Motor neuron (in vitro differentiated cells): ENCODE results near the gene TFDP2. TPM values are rescaled to one million over a fixed set of nuclear protein-coding genes. Genes with fewer than 3 reads are reported as not detected.
A peak's percentile ranks its signal among the peaks of the same experiment; 100 is the strongest.
"Not testable (repeated sequence)": the region's sequence is repeated elsewhere in the genome, so short reads cannot be mapped to it uniquely, and the experiment has no call there.

Experiments
- ATAC-seq, 8 experiments: fragments of 200-7000 bp; cut with Tn5 transposase; replicated peaks in 6 of 8; 2 replicates each; pipeline ENCODE4 v1.8.0; 2021; ENCODE audit warnings: mild to moderate bottlenecking in 8 of 8, moderate library complexity in 8 of 8
- H3K27ac ChIP-seq, 2 donors: fragments of 250-450 bp; sonication (Bioruptor Pico); 2 replicates each; pipeline ENCODE4 v1.9.0; 2021; ENCODE audit warnings: antibody characterized with exemption in 2 of 2, mild to moderate bottlenecking in 2 of 2, moderate library complexity in 1 of 2
- H3K4me1 ChIP-seq, 2 donors: fragments of 250-450 bp; sonication (Bioruptor Pico); replicated peaks in 1 of 2; 2 replicates each; pipeline ENCODE4 v1.6.1; 2021; ENCODE audit warnings: antibody characterized with exemption in 2 of 2, mild to moderate bottlenecking in 2 of 2, moderate library complexity in 1 of 2
- H3K4me3 ChIP-seq, 5 donors: fragments of 250-450 bp; sonication (Bioruptor Pico); 2 replicates each; pipeline ENCODE4 v1.9.0; 2021; ENCODE audit warnings: antibody characterized with exemption in 5 of 5, mild to moderate bottlenecking in 5 of 5, moderate library complexity in 4 of 5
- WGBS, 10 experiments: fragments of 450-650 bp; shearing (Covaris generic); methylation state at CpG; one replicate each; pipeline ENCODE4 v1.0.0; 2022; 5-methylcytosine and 5-hydroxymethylcytosine counted together
- in situ Hi-C, 9 experiments: fragments of 400-800 bp; cut with MboI; loops; one replicate each; pipeline ENCODE4 v1.15.0; 2021; ENCODE audit warnings: low sequenced_read_pairs in 9 of 9, low pct_unique_long_range_greater_than_20kb in 2 of 9; ENCODE audit not compliant: unreplicated experiment in 9 of 9
- total RNA-seq, 8 experiments: library from RNA; unstranded; fragments of 300-600 nt; gene quantifications; 2 replicates each; pipeline versions ENCODE4 v1.2.3 to v1.2.4, GENCODE V29; 2022

The TFDP2 gene
- total RNA-seq, 8 experiments from 2014 or later, result 25.7 to 69.0 (median 30.3) TPM

- Histone ChIP-seq H3K4me1 (peaks cover 0 to 8% of the 10 kb centered on the region in 2 donors), H3K4me3 (no peak overlapping the region), H3K27ac (no peak overlapping the region)
- no peak for ATAC-seq
- WGBS, 10 experiments, result 74 to 100% (median 95%) methylated on average over 1 to 3 of the region's 3 CpGs; no CpG with 5 or more reads in 1 of the 10 experiments
- in situ Hi-C loops, result no loop called here
These were observed 30.4 kb downstream of the TFDP2 start for GRCh38 chr3:142118911-142119310.

DNA sequence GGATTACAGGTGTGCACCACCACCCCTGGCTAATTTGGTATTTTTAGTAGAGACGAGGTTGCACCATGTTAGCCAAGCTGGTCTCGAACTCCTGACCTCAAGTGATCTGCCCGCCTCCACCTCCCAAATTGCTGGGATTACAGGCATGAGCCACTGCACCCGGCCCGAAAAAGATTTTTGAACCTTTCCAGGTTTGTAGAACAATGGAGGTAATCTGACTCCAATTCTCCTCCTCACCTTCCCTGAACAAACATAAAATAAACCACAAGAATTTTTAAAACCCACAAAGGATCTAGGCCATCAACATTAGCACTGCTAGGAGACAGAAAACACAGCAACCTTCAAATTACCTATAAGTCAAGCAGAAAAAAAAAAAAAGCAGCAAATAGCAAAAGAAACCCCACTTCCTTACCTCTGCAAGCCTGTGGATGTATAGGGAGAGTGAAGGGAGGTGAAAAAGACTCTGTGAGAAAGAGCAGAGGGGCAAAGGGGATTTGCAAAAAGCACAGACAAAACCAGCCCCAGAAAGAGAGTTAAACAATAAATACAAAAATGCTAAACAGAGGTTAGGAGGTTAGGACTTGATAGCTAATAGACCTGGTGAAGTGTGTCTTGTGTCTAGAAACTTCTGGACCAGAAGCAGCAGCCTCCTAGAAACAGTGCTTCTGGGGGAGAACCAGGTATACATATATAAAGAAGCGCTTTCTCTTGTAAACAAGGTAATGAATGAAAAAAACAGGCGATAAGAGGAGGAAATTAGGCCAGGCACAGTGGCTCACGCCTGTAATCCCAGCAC, 32.1 kb downstream of the TFDP2 start:
- no peak for ATAC-seq
- in situ Hi-C loops, result no loop called here
- no peak overlapping the region for H3K4me3 ChIP-seq
- WGBS, 10 experiments, result 82 to 100% (median 91%) methylated on average over 2 to 7 of the region's 8 CpGs; no CpG with 5 or more reads in 1 of the 10 experiments
- peaks cover 0 to 8% of the 10 kb centered on the region in 2 donors for H3K4me1 ChIP-seq
- no peak overlapping the region for H3K27ac ChIP-seq

GRCh38 chr3:142115867-142116668, 33.3 kb downstream of the TFDP2 start:
- peaks cover 0 to 7% of the 10 kb centered on the region in 2 donors for H3K4me1 ChIP-seq
- ATAC-seq, result peak in 1 of 8 experiments; percentile 66
- WGBS, 10 experiments, result 60 to 100% (median 86%) methylated on average over 1 to 4 of the region's 4 CpGs; no CpG with 5 or more reads in 1 of the 10 experiments
- in situ Hi-C loops, result no loop called here
- H3K27ac ChIP-seq, result no peak overlapping the region
- no peak overlapping the region for H3K4me3 ChIP-seq

DNA sequence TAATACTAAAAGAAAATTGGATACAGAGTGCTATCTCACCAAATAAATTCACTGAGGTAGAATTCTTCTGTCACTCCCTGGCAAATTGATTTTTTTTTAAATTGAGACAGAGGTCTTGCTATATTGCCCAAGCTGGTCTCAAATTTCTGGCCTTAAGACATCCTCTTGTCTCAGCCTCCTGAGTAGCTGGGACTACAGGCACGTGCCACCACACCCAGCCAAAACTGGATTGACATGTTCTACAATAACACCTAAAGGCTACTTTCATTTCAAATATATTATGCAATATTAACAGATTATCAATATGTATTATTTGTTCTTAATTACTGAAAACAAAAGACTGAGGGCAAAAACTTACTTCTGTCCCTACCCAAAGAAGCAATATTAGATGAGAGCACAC, 36.7 kb downstream of the TFDP2 start:
- in situ Hi-C loops, result no loop called here
- Histone ChIP-seq H3K4me3 (no peak overlapping the region), H3K4me1 (no peaks in the 10 kb centered on the region), H3K27ac (no peak overlapping the region)
- 78 to 100% (median 100%) methylated on average over 1 of the region's 1 CpG; no CpG with 5 or more reads in 2 of the 10 experiments for WGBS, 10 experiments
- ATAC-seq, result no peak

GRCh38 chr3:142106548-142106947, 42.8 kb downstream of the TFDP2 start:
- ATAC-seq, result peak in 3 of 8 experiments; percentile 17 to 64 (median 61)

GRCh38 chr3:142105991-142106390, 43.4 kb downstream of the TFDP2 start:
- no peak for ATAC-seq
- 0 to 73% (median 46%) methylated on average over 1 of the region's 1 CpG; no CpG with 5 or more reads in 2 of the 10 experiments for WGBS, 10 experiments
- Histone ChIP-seq H3K4me1 (peaks cover 2 to 14% of the 10 kb centered on the region in 2 donors), H3K4me3 (no peak overlapping the region), H3K27ac (peak overlapping the region in 1 of 2 donors; percentile 43)
- in situ Hi-C loops, result no loop called here

More at GRCh38 chr3:142106548-142106947, 42.8 kb downstream of the TFDP2 start:
- Histone ChIP-seq H3K27ac (peak overlapping the region in 1 of 2 donors; percentile 43), H3K4me1 (peaks cover 2 to 14% of the 10 kb centered on the region in 2 donors), H3K4me3 (no peak overlapping the region)
- in situ Hi-C loops, result no loop called here
- whole genome bisulfite sequencing, 10 experiments, result 0 to 59% (median 25%) methylated on average over 2 of the region's 2 CpGs; no CpG with 5 or more reads in 3 of the 10 experiments

- no peak for ATAC-seq
- 74 to 100% (median 89%) methylated on average over 2 to 3 of the region's 3 CpGs; no CpG with 5 or more reads in 1 of the 10 experiments for WGBS, 10 experiments
- Histone ChIP-seq H3K27ac (no peak overlapping the region), H3K4me3 (no peak overlapping the region), H3K4me1 (peaks cover 2 to 14% of the 10 kb centered on the region in 2 donors)
- in situ Hi-C loops, result no loop called here
These were observed 44.6 kb downstream of the TFDP2 start for GRCh38 chr3:142104763-142105162.

GRCh38 chr3:142098964-142099363, 50.4 kb downstream of the TFDP2 start:
- Histone ChIP-seq H3K27ac (no peak overlapping the region), H3K4me3 (no peak overlapping the region), H3K4me1 (no peaks in the 10 kb centered on the region)
- peak in 4 of 8 experiments; percentile 31 to 100 (median 80) for ATAC-seq
- in situ Hi-C loops, result no loop called here

DNA sequence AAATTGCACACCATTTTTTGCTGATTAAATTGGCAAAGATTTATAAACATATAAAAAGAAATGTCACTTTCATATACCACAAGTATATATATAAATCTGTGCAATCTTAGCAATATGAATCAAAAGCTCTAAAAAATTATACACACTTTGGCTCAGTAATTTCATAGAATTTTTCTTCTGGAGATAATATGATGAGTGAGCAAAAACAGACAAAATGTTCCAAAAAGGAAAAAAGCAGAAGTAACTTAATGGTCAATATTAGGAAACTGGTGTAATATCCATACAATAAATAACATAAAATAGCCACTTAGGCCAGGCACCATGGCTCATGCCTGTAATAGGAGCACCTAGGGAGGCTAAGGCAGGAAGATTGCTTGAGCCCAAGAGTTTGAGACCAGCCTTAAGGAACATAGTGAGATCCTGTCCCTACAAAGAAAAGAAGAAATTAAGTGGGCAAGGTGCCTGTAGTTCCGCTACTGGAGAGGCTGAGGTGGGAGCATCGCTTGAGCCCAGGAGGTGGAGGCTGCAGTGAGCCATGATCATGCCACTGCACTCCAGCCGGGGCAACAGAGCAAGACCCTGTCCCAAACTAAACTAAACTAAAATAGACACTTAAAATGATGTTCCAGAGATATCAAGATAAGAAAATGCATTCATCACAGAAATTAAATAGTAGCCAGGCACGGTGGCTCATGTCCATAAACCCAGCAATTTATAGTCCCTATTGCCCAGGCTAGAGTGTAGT, 52.1 kb downstream of the TFDP2 start:
- Histone ChIP-seq H3K4me3 (no peak overlapping the region), H3K27ac (no peak overlapping the region), H3K4me1 (no peaks in the 10 kb centered on the region)
- 60 to 100% (median 95%) methylated on average over 1 to 4 of the region's 4 CpGs; no CpG with 5 or more reads in 4 of the 10 experiments for WGBS, 10 experiments
- no peak for ATAC-seq
- in situ Hi-C loops, result no loop called here

GRCh38 chr3:142095841-142096240, 53.5 kb downstream of the TFDP2 start:
- in situ Hi-C loops, result no loop called here
- 77 to 100% (median 87%) methylated on average over 1 to 2 of the region's 2 CpGs; no CpG with 5 or more reads in 2 of the 10 experiments for WGBS, 10 experiments

DNA sequence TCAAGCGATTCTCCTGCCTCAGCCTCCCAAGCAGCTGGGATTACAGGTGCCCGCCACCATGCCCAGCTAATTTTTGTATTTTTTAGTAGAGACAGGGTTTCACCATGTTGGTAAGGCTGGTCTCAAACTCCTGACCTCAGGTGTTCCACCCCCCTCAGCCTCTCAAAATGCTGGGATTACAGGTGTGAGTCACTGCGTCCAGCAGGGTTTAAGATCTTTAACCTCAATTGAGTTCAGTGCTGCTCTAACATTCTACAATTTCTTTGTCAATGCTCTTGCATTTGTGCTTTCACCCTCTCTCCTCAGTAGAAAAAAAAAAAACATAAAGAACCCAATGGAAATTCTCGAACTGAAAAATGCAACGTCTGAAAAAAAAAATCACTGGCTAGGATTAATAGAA, 60.4 kb downstream of the TFDP2 start:
- H3K4me3 ChIP-seq, ATAC-seq, in situ Hi-C loops, H3K4me1 ChIP-seq, H3K27ac ChIP-seq: not testable (repeated sequence)
- 20 to 95% (median 83%) methylated on average over 1 to 4 of the region's 5 CpGs for WGBS, 10 experiments

More at GRCh38 chr3:142095841-142096240, 53.5 kb downstream of the TFDP2 start:
- no peak for ATAC-seq
- Histone ChIP-seq H3K4me3 (no peak overlapping the region), H3K27ac (no peak overlapping the region), H3K4me1 (no peaks in the 10 kb centered on the region)

GRCh38 chr3:142088522-142088921, 60.8 kb downstream of the TFDP2 start:
- in situ Hi-C loops, result no loop called here
- no peaks in the 10 kb centered on the region for H3K4me1 ChIP-seq
- no peak overlapping the region for H3K4me3 ChIP-seq
- no peak overlapping the region for H3K27ac ChIP-seq
- 40 to 100% (median 86%) methylated on average over 1 to 5 of the region's 5 CpGs; no CpG with 5 or more reads in 2 of the 10 experiments for WGBS, 10 experiments
- no peak for ATAC-seq
